ENCODE measurements around the gene L3MBTL4. TPM values are rescaled to one million over a fixed set of nuclear protein-coding genes. Genes with fewer than 3 reads are reported as not detected.
"Not testable (repeated sequence)": the region's sequence is repeated elsewhere in the genome, so short reads cannot be mapped to it uniquely, and the experiment has no call there.

Gene L3MBTL4
- total RNA-seq, 2 donors from 2014 or later: 0.27 to 5.3 TPM

GRCh38 chr18:6146307-6146661, 268.4 kb downstream of the L3MBTL4 start:
- no peak for DNase-seq (ENCODE audit: low spot score)
- H3K4me1 ChIP-seq (ENCODE audit: control insufficient read depth in 1 of 2, low read depth in 2 of 2): no peaks in the 10 kb centered on the region
- no peaks in the 10 kb centered on the region for H3K9me3 ChIP-seq
- no peak for TF ChIP-seq CTCF (IDR thresholded peaks at IDR 0.05)
- no peaks in the 10 kb centered on the region for H3K27me3 ChIP-seq (replicated peaks; ENCODE audit: insufficient read depth)
- ATAC-seq (ENCODE audit: insufficient number of reproducible peaks, low FRiP score, low read depth): no peak
- H3K36me3 ChIP-seq: no peaks in the 10 kb centered on the region
- H3K27ac ChIP-seq: no peak overlapping the region
- no peak overlapping the region for H3K4me3 ChIP-seq

GRCh38 chr18:6145645-6146306, 268.9 kb downstream of the L3MBTL4 start:
- no peak for DNase-seq (ENCODE audit: low spot score)
- H3K36me3 ChIP-seq: no peaks in the 10 kb centered on the region
- H3K27ac ChIP-seq: no peak overlapping the region
- no peak for TF ChIP-seq CTCF (IDR thresholded peaks at IDR 0.05)
- H3K9me3 ChIP-seq: no peaks in the 10 kb centered on the region
- H3K27me3 ChIP-seq (replicated peaks; ENCODE audit: insufficient read depth): no peaks in the 10 kb centered on the region
- no peak overlapping the region for H3K4me3 ChIP-seq
- ATAC-seq (ENCODE audit: insufficient number of reproducible peaks, low FRiP score, low read depth): no peak
- H3K4me1 ChIP-seq (ENCODE audit: control insufficient read depth in 1 of 2, low read depth in 2 of 2): no peaks in the 10 kb centered on the region

GRCh38 chr18:6139007-6139406, 275.7 kb downstream of the L3MBTL4 start:
- Histone ChIP-seq H3K4me1 (ENCODE audit: control insufficient read depth in 1 of 2, low read depth in 2 of 2) (no peaks in the 10 kb centered on the region), H3K27ac (no peak overlapping the region), H3K36me3 (no peaks in the 10 kb centered on the region), H3K27me3 (replicated peaks; ENCODE audit: insufficient read depth) (no peaks in the 10 kb centered on the region), H3K4me3 (no peak overlapping the region), H3K9me3 (no peaks in the 10 kb centered on the region)
- no peak for ATAC-seq (ENCODE audit: insufficient number of reproducible peaks, low FRiP score, low read depth)
- no peak for TF ChIP-seq CTCF (IDR thresholded peaks at IDR 0.05)
- DNase-seq (ENCODE audit: low spot score): no peak

GRCh38 chr18:6135901-6136300, 278.8 kb downstream of the L3MBTL4 start:
- not testable (repeated sequence) for H3K9me3 ChIP-seq; H3K27me3 ChIP-seq (replicated peaks; ENCODE audit: insufficient read depth); H3K27ac ChIP-seq; H3K36me3 ChIP-seq; H3K4me3 ChIP-seq; DNase-seq (ENCODE audit: low spot score); H3K4me1 ChIP-seq (ENCODE audit: control insufficient read depth in 1 of 2, low read depth in 2 of 2); ATAC-seq (ENCODE audit: insufficient number of reproducible peaks, low FRiP score, low read depth)

- not testable (repeated sequence) for ATAC-seq (ENCODE audit: insufficient number of reproducible peaks, low FRiP score, low read depth); H3K27ac ChIP-seq; H3K9me3 ChIP-seq; H3K36me3 ChIP-seq; H3K27me3 ChIP-seq (replicated peaks; ENCODE audit: insufficient read depth); H3K4me1 ChIP-seq (ENCODE audit: control insufficient read depth in 1 of 2, low read depth in 2 of 2); DNase-seq (ENCODE audit: low spot score); H3K4me3 ChIP-seq
Observed at GRCh38 chr18:6135029-6135428, 279.7 kb downstream of the L3MBTL4 start.

GRCh38 chr18:6132751-6133368, 281.9 kb downstream of the L3MBTL4 start:
- Histone ChIP-seq H3K4me1 (ENCODE audit: control insufficient read depth in 1 of 2, low read depth in 2 of 2) (no peaks in the 10 kb centered on the region), H3K36me3 (no peaks in the 10 kb centered on the region), H3K27ac (no peak overlapping the region), H3K9me3 (no peaks in the 10 kb centered on the region), H3K27me3 (replicated peaks; ENCODE audit: insufficient read depth) (no peaks in the 10 kb centered on the region), H3K4me3 (no peak overlapping the region)
- ATAC-seq (ENCODE audit: insufficient number of reproducible peaks, low FRiP score, low read depth): no peak
- no peak for TF ChIP-seq CTCF (IDR thresholded peaks at IDR 0.05)
- DNase-seq (ENCODE audit: low spot score): no peak
